GM12878 (cell line): ENCODE measurements around the gene VTA1. TPM values are rescaled to one million over a fixed set of nuclear protein-coding genes. Genes with fewer than 3 reads are reported as not detected.

Experiments
- ATAC-seq: fragments of 200-7000 bp; cut with Tn5 transposase; 3 replicates; pipeline ENCODE4 v1.9.1; 2020; ENCODE audit warnings: mild to moderate bottlenecking, moderate library complexity
- BruUV-seq: library from RNA; stranded (reverse); fragments of 400-500 nt; replicated peaks from 2 replicates; lab custom pipeline; 2021; lab: Mats Ljungman, UMichigan
- CTCF ChIA-PET: fragments of 300-600 bp; sonication (Branson Sonifier 250); formaldehyde crosslinking; extraction: SDS; loops from one replicate; lab custom pipeline; 2021; ENCODE audit warnings: inconsistent platforms; lab: Yijun Ruan, JAX
- POLR2A ChIA-PET: fragments of 350-600 bp; formaldehyde crosslinking; extraction: SDS; loops from one replicate; lab custom pipeline; 2021; ENCODE audit warnings: inconsistent platforms; lab: Charles Lee
- RAD21 ChIA-PET: fragments of 300-600 bp; sonication (Branson Sonifier 250); formaldehyde crosslinking; loops from one replicate; lab custom pipeline; 2023; ENCODE audit warnings: antibody characterized with exemption; ENCODE audit not compliant: unreplicated experiment; lab: Charles Lee
- SMC1A ChIA-PET: fragments of 300-600 bp; sonication (Branson Sonifier 250); formaldehyde crosslinking; loops from one replicate; lab custom pipeline; 2023; ENCODE audit not compliant: unreplicated experiment, uncharacterized antibody; lab: Charles Lee
- DNase-seq: peaks from one replicate; pipeline ENCODE4 v3.0.0-alpha.2; 2011; ENCODE audit warnings: low read depth, low spot score
- FAIRE-seq: peaks from 3 replicates; lab custom pipeline; 2011; peaks lifted over from hg19 to GRCh38; lab: Jason Lieb, UNC
- H2AFZ ChIP-seq: 2 replicates; pipeline ENCODE4 v1.6.0; 2011; ENCODE audit warnings: low read depth, low read length, control low read depth; ENCODE audit not compliant: control insufficient read depth
- H3K27ac ChIP-seq: 2 replicates; pipeline ENCODE4 v1.5.1; 2011; ENCODE audit warnings: control low read depth; ENCODE audit not compliant: control insufficient read depth, insufficient read depth
- H3K27me3 ChIP-seq, 2 experiments: replicated peaks in 1 of 2; 2 replicates each; pipeline versions ENCODE4 v1.6.0 to v1.6.1; 2011; ENCODE audit warnings: low read length in 1 of 2; ENCODE audit not compliant: control insufficient read depth in 2 of 2, insufficient read depth in 2 of 2
- H3K36me3 ChIP-seq, 2 experiments: 2 replicates each; pipeline ENCODE4 v1.5.1; 2011; ENCODE audit warnings: low read length in 1 of 2; ENCODE audit not compliant: control insufficient read depth in 2 of 2, insufficient read depth in 2 of 2
- H3K4me1 ChIP-seq: 2 replicates; pipeline ENCODE4 v1.6.1; 2011; ENCODE audit warnings: mild to moderate bottlenecking, low read length, moderate library complexity, mixed read lengths; ENCODE audit not compliant: control insufficient read depth, insufficient read depth
- H3K4me2 ChIP-seq: 2 replicates; pipeline ENCODE4 v1.6.0; 2011; ENCODE audit warnings: control low read depth; ENCODE audit not compliant: control insufficient read depth, insufficient read depth
- H3K4me3 ChIP-seq: fragments of 200-600 bp; sonication (generic); 2 replicates; pipeline ENCODE4 v1.5.1; 2016
- H3K79me2 ChIP-seq: 2 replicates; pipeline ENCODE4 v1.6.0; 2011; ENCODE audit warnings: low read length; ENCODE audit not compliant: control insufficient read depth, insufficient read depth
- H3K9ac ChIP-seq: 2 replicates; pipeline ENCODE4 v1.8.0; 2011; ENCODE audit warnings: low read length, control low read depth, mixed read lengths; ENCODE audit not compliant: control insufficient read depth, insufficient read depth
- H3K9me3 ChIP-seq: replicated peaks from 3 replicates; pipeline ENCODE4 v1.5.1; 2011; ENCODE audit warnings: mild to moderate bottlenecking, low read length; ENCODE audit not compliant: control insufficient read depth, insufficient read depth
- H4K20me1 ChIP-seq: 2 replicates; pipeline ENCODE4 v1.6.0; 2011; ENCODE audit not compliant: control insufficient read depth, insufficient read depth
- BCL11A ChIP-seq: IDR thresholded peaks from 2 replicates; pipeline ENCODE4 v1.6.1; 2011; ENCODE audit warnings: low read depth, low read length
- CREM ChIP-seq: IDR thresholded peaks from 2 replicates; pipeline ENCODE4 v1.6.1; 2014; ENCODE audit warnings: antibody characterized with exemption, low read depth
- FOS ChIP-seq: IDR thresholded peaks from 3 replicates; pipeline ENCODE4 v1.6.1; 2011; ENCODE audit warnings: borderline replicate concordance; ENCODE audit not compliant: insufficient read length; ENCODE audit errors: extremely low read depth
- HDAC6 ChIP-seq: fragments of 200-600 bp; sonication (generic); IDR thresholded peaks from one replicate; pipeline ENCODE4 v1.8.0; 2017; ENCODE audit warnings: antibody characterized with exemption; ENCODE audit not compliant: unreplicated experiment
- NR2F1 ChIP-seq: fragments of 450-650 bp; conservative IDR thresholded peaks from 2 replicates; pipeline ENCODE4 v1.6.1; 2017; ENCODE audit warnings: mild to moderate bottlenecking
- PAX5 ChIP-seq: IDR thresholded peaks from 2 replicates; pipeline ENCODE4 v1.6.1; 2011; ENCODE audit warnings: low read depth, low read length, borderline replicate concordance
- RFX5 ChIP-seq: IDR thresholded peaks from 2 replicates; pipeline ENCODE4 v1.6.1; 2011; ENCODE audit warnings: low read depth, low read length, improper control_type of control experiment
- SMAD5 ChIP-seq: IDR thresholded peaks from 2 replicates; pipeline ENCODE4 v1.6.1; 2016; ENCODE audit warnings: antibody characterized with exemption, low read depth
- STAT3 ChIP-seq: IDR thresholded peaks from 2 replicates; pipeline ENCODE4 v1.6.1; 2011; ENCODE audit warnings: low read depth, low read length, improper control_type of control experiment
- ZNF207 ChIP-seq: fragments of 450-650 bp; IDR thresholded peaks from 2 replicates; pipeline ENCODE4 v1.6.1; 2014; ENCODE audit warnings: antibody characterized with exemption, mild to moderate bottlenecking, borderline replicate concordance
- ZNF274 ChIP-seq: IDR thresholded peaks from one replicate; pipeline ENCODE4 v1.8.0; 2011; ENCODE audit not compliant: insufficient read length, insufficient read depth
- ZNF622 ChIP-seq: fragments of 450-650 bp; IDR thresholded peaks from 2 replicates; pipeline ENCODE4 v1.6.1; 2017; ENCODE audit warnings: mild to moderate bottlenecking, inconsistent platforms
- WGBS: methylation state at CpG from one replicate; pipeline ENCODE4 v1.1.6; 2016; ENCODE audit warnings: low lambda C conversion rate; ENCODE audit not compliant: insufficient replicate concordance, insufficient coverage; ENCODE audit errors: missing lambda C conversion rate; 5-methylcytosine and 5-hydroxymethylcytosine counted together
- in situ Hi-C: fragments of 300-500 bp; cut with MboI; formaldehyde crosslinking; loops from 9 replicates; pipeline ENCODE4 v1.14.3; 2018; ENCODE audit warnings: mixed read lengths
- intact Hi-C: fragments of 100-400 bp; cut with micrococcal nuclease; formaldehyde crosslinking; loops from one replicate; pipeline ENCODE4 v1.14.2; 2022; ENCODE audit not compliant: unreplicated experiment
- polyA plus RNA-seq, 11 experiments: library from polyadenylated mRNA; depleted of rRNA in 4 of 11; unstranded in 6 of 11; stranded (reverse) in 5 of 11; fragments of >200 nt; fragmentation: Nextera tagmentation in 4 of 11; fragmentation: Illumina TruSeq in 1 of 11; extraction: Ambion mirVana in 4 of 11; extraction: Trizol in 1 of 11; gene quantifications; 1 replicate in 1 of 11; 2 replicates in 10 of 11; pipeline versions ENCODE4 v1.2.1 to v1.2.3, GENCODE V29; 2011 to 2016; ENCODE audit warnings: inconsistent platforms in 2 of 11, missing spikeins in 2 of 11, low read depth in 1 of 11
- total RNA-seq, 4 experiments: library from RNA; depleted of rRNA in 3 of 4; stranded (reverse); fragments of >200 nt in 3 of 4; fragmentation: Illumina TruSeq in 1 of 4; extraction: Trizol in 1 of 4; gene quantifications; 2 replicates each; pipeline versions ENCODE4 v1.2.1 to v1.2.3, GENCODE V29; 2013 to 2021
- TF ChIP-seq, protein P1 (sequence below): fragments of 450-650 bp; IDR thresholded peaks from 2 replicates; pipeline ENCODE4 v1.6.1; 2018; ENCODE audit warnings: mild to moderate bottlenecking, low read depth, moderate library complexity; ENCODE audit not compliant: partially characterized antibody

Gene VTA1
- total and polyA plus RNA-seq, 10 of the 15 experiments (the other 5 are each of a cell fraction or from before 2014, with no cell fraction given): 48.3 to 126 (median 90.7) TPM

- Histone ChIP-seq H3K4me1 (no peaks in the 10 kb centered on the region), H3K36me3 (no peaks in the 10 kb centered on the region), H4K20me1 (no peaks in the 10 kb centered on the region), H3K9me3 (no peaks in the 10 kb centered on the region), H3K27me3 (no peaks in the 10 kb centered on the region), H3K27ac (no peak overlapping the region)
- intact Hi-C loops: no loop called here
- DNase-seq (no peak), ATAC-seq (no peak)
- in situ Hi-C loops: loop anchor here (5.0 to 10.0 kb wide), 2 partner anchors 130 to 443 kb away; no protein-coding TSS in a partner anchor
- TF ChIP-seq PAX5: no peak
- TF ChIP-seq BCL11A: no peak
- no peak for TF ChIP-seq ZNF274
- TF ChIP-seq NR2F1: no peak
- no peak for TF ChIP-seq SMAD5
- TF ChIP-seq ZNF207: no peak
- TF ChIP-seq RFX5: no peak
- TF ChIP-seq ZNF622: no peak
- TF ChIP-seq FOS: no peak
- TF ChIP-seq, all 136 proteins: peak for 0
- no peak overlapping the region for H2AFZ ChIP-seq
- H3K4me2 ChIP-seq: no peak overlapping the region
- 0% methylated on average over 2 of the region's 2 CpGs for WGBS
- BruUV-seq: no TSS peak
- RAD21 ChIA-PET: no interaction called here
- FAIRE-seq: no peak
- POLR2A ChIA-PET: interaction anchor here (0.6 kb wide), 1 partner anchor 90 kb away, joined by 3 read pairs; no protein-coding TSS in a partner anchor
- H3K4me3 ChIP-seq: no peak overlapping the region
- H3K9ac ChIP-seq: no peak overlapping the region
- CTCF ChIA-PET: interaction anchor here (1.0 to 1.4 kb wide), 2 partner anchors 11 to 90 kb away, joined by 4 to 5 read pairs; no protein-coding TSS in a partner anchor
- no peaks in the 10 kb centered on the region for H3K79me2 ChIP-seq
- SMC1A ChIA-PET: interaction anchor here (1.1 kb wide), 1 partner anchor 127 kb away, joined by 3 read pairs; no protein-coding TSS in a partner anchor
These were observed 29.7 kb upstream of the VTA1 start for GRCh38 chr6:142117366-142117765.

- Histone ChIP-seq H3K4me2 (no peak overlapping the region), H3K4me1 (no peaks in the 10 kb centered on the region), H3K27ac (no peak overlapping the region), H2AFZ (no peak overlapping the region), H3K27me3 (no peaks in the 10 kb centered on the region), H4K20me1 (no peaks in the 10 kb centered on the region), H3K79me2 (no peaks in the 10 kb centered on the region), H3K9ac (no peak overlapping the region), H3K36me3 (no peaks in the 10 kb centered on the region), H3K4me3 (no peak overlapping the region), H3K9me3 (no peaks in the 10 kb centered on the region)
- ChIA-PET POLR2A (no interaction called here), SMC1A (interaction anchor here (1.3 kb wide), 1 partner anchor 128 kb away, joined by 3 read pairs; no protein-coding TSS in a partner anchor), RAD21 (no interaction called here), CTCF (no interaction called here)
- in situ Hi-C loops: loop anchor here (5.0 to 10.0 kb wide), 2 partner anchors 131 to 444 kb away; no protein-coding TSS in a partner anchor
- no peak for ATAC-seq
- FAIRE-seq: no peak
- no TSS peak for BruUV-seq
- WGBS: 5% methylated on average over 3 of the region's 3 CpGs
- no peak for DNase-seq
- no peak for TF ChIP-seq CREM
- TF ChIP-seq STAT3: no peak
- TF ChIP-seq HDAC6: no peak
- TF ChIP-seq, protein P1, sequence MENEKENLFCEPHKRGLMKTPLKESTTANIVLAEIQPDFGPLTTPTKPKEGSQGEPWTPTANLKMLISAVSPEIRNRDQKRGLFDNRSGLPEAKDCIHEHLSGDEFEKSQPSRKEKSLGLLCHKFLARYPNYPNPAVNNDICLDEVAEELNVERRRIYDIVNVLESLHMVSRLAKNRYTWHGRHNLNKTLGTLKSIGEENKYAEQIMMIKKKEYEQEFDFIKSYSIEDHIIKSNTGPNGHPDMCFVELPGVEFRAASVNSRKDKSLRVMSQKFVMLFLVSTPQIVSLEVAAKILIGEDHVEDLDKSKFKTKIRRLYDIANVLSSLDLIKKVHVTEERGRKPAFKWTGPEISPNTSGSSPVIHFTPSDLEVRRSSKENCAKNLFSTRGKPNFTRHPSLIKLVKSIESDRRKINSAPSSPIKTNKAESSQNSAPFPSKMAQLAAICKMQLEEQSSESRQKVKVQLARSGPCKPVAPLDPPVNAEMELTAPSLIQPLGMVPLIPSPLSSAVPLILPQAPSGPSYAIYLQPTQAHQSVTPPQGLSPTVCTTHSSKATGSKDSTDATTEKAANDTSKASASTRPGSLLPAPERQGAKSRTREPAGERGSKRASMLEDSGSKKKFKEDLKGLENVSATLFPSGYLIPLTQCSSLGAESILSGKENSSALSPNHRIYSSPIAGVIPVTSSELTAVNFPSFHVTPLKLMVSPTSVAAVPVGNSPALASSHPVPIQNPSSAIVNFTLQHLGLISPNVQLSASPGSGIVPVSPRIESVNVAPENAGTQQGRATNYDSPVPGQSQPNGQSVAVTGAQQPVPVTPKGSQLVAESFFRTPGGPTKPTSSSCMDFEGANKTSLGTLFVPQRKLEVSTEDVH: no peak
- intact Hi-C loops: no loop called here
These were observed 28.7 kb upstream of the VTA1 start for GRCh38 chr6:142118328-142118727.
